Measurements from ENCODE around the gene SNX18.
A peak's percentile ranks its signal among the peaks of the same experiment; 100 is the strongest.
"Not testable (repeated sequence)": the region's sequence is repeated elsewhere in the genome, so short reads cannot be mapped to it uniquely, and the experiment has no call there.

SNX18 gene

GRCh38 chr5:54519509-54519876 is 1.9 kb downstream of the SNX18 start:
- DNase-seq (ENCODE audit: low read depth), result no peak

- no peak for DNase-seq (ENCODE audit: low read depth)
Observed at GRCh38 chr5:54520438-54520846, 2.9 kb downstream of the SNX18 start.

- peak; percentile 40 for DNase-seq (ENCODE audit: low read depth)
Observed at GRCh38 chr5:54520940-54521339, 3.4 kb downstream of the SNX18 start.

GRCh38 chr5:54521856-54522479 is 4.4 kb downstream of the SNX18 start:
- DNase-seq (ENCODE audit: low read depth), result no peak

GRCh38 chr5:54523534-54523933 is 6.0 kb downstream of the SNX18 start:
- DNase-seq (ENCODE audit: low read depth), result no peak

- DNase-seq (ENCODE audit: low read depth), result peak; percentile 48
Observed at GRCh38 chr5:54524082-54524481, 6.5 kb downstream of the SNX18 start.

- peak; percentile 65 for DNase-seq (ENCODE audit: low read depth)
Observed at GRCh38 chr5:54524704-54525103, 7.1 kb downstream of the SNX18 start.

GRCh38 chr5:54525261-54525660 is 7.7 kb downstream of the SNX18 start:
- DNase-seq (ENCODE audit: low read depth), result no peak

GRCh38 chr5:54525692-54526091 is 8.1 kb downstream of the SNX18 start:
- DNase-seq (ENCODE audit: low read depth), result no peak

GRCh38 chr5:54526604-54527288 is 9.2 kb downstream of the SNX18 start:
- no peak for DNase-seq (ENCODE audit: low read depth)

- no peak for DNase-seq (ENCODE audit: low read depth)
Observed at GRCh38 chr5:54528633-54529209, 11.2 kb downstream of the SNX18 start.

GRCh38 chr5:54529565-54529964 is 12.0 kb downstream of the SNX18 start:
- DNase-seq (ENCODE audit: low read depth), result no peak

GRCh38 chr5:54531546-54531945 is 14.0 kb downstream of the SNX18 start:
- DNase-seq (ENCODE audit: low read depth), result peak; percentile 41

- no peak for DNase-seq (ENCODE audit: low read depth)
Observed at GRCh38 chr5:54533541-54534190, 16.1 kb downstream of the SNX18 start.

- no peak for DNase-seq (ENCODE audit: low read depth)
Observed at GRCh38 chr5:54534191-54535004, 16.8 kb downstream of the SNX18 start.

- DNase-seq (ENCODE audit: low read depth), result no peak
Observed at GRCh38 chr5:54535149-54535844, 17.7 kb downstream of the SNX18 start.

- DNase-seq (ENCODE audit: low read depth), result not testable (repeated sequence)
Observed at GRCh38 chr5:54536375-54536774, 18.8 kb downstream of the SNX18 start.

GRCh38 chr5:54536861-54537260 is 19.3 kb downstream of the SNX18 start:
- not testable (repeated sequence) for DNase-seq (ENCODE audit: low read depth)

- no peak for DNase-seq (ENCODE audit: low read depth)
Observed at GRCh38 chr5:54537725-54538124, 20.2 kb downstream of the SNX18 start.

GRCh38 chr5:54538156-54538555 is 20.6 kb downstream of the SNX18 start:
- DNase-seq (ENCODE audit: low read depth), result no peak

- no peak for DNase-seq (ENCODE audit: low read depth)
Observed at GRCh38 chr5:54539001-54539400, 21.4 kb downstream of the SNX18 start.

GRCh38 chr5:54540286-54540685 is 22.7 kb downstream of the SNX18 start:
- DNase-seq (ENCODE audit: low read depth), result no peak

Measured in iris pigment epithelial cell (primary cell).